Bronchial epithelial cell (primary cell): ENCODE results near the gene DUT. TPM values are rescaled to one million over a fixed set of nuclear protein-coding genes. Genes with fewer than 3 reads are reported as not detected.

Source experiments
- DNase-seq: peaks from one replicate; pipeline ENCODE4 v3.0.0-alpha.2; 2010; ENCODE audit warnings: low read depth
- FAIRE-seq: peaks from 2 replicates; lab custom pipeline; 2011; peaks lifted over from hg19 to GRCh38; lab: Jason Lieb, UNC
- H3K27me3 ChIP-seq: 2 replicates; pipeline ENCODE4 v1.5.1; 2011; ENCODE audit warnings: low read length; ENCODE audit not compliant: control insufficient read depth, insufficient read depth
- H3K36me3 ChIP-seq: 2 replicates; pipeline ENCODE4 v1.5.1; 2011; ENCODE audit warnings: low read length; ENCODE audit not compliant: control insufficient read depth, insufficient read depth
- H3K4me3 ChIP-seq: 2 replicates; pipeline ENCODE4 v1.5.1; 2011; ENCODE audit warnings: mild to moderate bottlenecking, low read depth, low read length, control low read depth
- total RNA-seq: library from RNA; depleted of rRNA; stranded (reverse); fragments of >200 nt; gene quantifications from 2 replicates; pipeline ENCODE4 v1.2.1, GENCODE V29; 2014
- TF ChIP-seq, protein P1 (sequence below): IDR thresholded peaks from 2 replicates; pipeline ENCODE4 v1.5.1; 2011; ENCODE audit warnings: mild to moderate bottlenecking, moderate library complexity, low read length, control low read depth, inconsistent platforms; ENCODE audit not compliant: insufficient read depth, severe bottlenecking

The DUT gene
- total RNA-seq, 1 donor from 2014 or later: 30.8 TPM

DNA sequence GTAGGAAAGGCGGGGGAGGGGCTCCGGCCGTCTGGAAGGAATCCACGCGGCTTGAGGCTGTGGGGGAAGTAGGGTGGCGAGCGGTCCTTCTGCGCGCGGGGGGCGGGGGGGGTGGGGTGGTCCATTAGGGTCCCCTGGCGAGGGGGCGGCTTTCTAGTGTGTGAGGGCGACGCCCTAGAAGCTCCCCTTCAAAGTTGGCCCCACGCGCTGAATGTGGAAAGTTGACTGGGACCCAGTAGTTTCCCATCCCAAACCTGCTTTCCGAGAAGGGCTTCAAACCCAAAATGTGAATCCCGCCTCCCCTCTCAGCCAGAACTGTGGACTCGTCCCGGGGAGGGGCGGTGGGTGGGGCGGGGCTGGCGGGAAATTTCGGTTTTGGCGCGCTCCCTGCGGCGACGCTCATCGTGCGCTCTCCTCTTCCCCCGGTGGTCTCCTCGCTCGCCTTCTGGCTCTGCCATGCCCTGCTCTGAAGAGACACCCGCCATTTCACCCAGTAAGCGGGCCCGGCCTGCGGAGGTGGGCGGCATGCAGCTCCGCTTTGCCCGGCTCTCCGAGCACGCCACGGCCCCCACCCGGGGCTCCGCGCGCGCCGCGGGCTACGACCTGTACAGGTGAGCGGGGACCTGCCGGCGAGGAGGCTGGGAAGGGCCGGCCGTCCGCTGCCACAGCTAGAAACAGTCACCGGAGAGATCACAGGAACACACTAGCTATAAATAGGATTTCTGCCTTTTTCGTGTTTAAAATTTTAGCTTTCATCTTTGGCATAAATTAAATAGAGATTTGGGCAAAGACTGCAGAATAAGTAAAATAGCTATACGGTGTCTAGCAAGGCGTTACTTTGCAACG lies 790 bp downstream of the DUT start:
- no peak for DNase-seq
- TF ChIP-seq, protein P1, sequence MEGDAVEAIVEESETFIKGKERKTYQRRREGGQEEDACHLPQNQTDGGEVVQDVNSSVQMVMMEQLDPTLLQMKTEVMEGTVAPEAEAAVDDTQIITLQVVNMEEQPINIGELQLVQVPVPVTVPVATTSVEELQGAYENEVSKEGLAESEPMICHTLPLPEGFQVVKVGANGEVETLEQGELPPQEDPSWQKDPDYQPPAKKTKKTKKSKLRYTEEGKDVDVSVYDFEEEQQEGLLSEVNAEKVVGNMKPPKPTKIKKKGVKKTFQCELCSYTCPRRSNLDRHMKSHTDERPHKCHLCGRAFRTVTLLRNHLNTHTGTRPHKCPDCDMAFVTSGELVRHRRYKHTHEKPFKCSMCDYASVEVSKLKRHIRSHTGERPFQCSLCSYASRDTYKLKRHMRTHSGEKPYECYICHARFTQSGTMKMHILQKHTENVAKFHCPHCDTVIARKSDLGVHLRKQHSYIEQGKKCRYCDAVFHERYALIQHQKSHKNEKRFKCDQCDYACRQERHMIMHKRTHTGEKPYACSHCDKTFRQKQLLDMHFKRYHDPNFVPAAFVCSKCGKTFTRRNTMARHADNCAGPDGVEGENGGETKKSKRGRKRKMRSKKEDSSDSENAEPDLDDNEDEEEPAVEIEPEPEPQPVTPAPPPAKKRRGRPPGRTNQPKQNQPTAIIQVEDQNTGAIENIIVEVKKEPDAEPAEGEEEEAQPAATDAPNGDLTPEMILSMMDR: no peak
- H3K36me3 ChIP-seq: peaks cover 7% of the 10 kb centered on the region

DNA sequence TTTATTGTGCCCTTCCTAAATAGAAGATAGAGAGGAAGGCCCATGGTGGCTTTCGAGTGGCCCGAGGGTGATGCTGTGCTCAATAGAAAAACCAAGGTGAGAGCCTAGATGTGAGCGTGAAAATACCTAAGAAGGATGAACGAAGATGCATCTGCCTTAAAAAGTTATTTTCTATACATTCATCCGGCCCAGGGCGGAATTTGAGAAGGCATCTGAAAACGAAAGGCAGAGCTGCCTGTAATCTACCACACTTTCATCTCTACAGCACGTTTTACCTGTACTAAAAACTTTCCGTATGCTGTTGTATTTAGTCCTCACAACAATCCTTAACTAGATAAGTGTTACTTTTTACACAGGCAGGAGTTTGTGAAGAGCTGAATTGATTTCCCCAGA lies 1.4 kb downstream of the DUT start:
- Histone ChIP-seq H3K36me3 (peaks cover 7% of the 10 kb centered on the region), H3K27me3 (no peaks in the 10 kb centered on the region), H3K4me3 (peak overlapping the region; percentile 93)
- DNase-seq (no peak), FAIRE-seq (no peak)
- TF ChIP-seq, protein P1: no peak

More for the DNA sequence above, 790 bp downstream of the DUT start:
- no peaks in the 10 kb centered on the region for H3K27me3 ChIP-seq
- peak overlapping the region; percentile 93 for H3K4me3 ChIP-seq
- FAIRE-seq: no peak

DNA sequence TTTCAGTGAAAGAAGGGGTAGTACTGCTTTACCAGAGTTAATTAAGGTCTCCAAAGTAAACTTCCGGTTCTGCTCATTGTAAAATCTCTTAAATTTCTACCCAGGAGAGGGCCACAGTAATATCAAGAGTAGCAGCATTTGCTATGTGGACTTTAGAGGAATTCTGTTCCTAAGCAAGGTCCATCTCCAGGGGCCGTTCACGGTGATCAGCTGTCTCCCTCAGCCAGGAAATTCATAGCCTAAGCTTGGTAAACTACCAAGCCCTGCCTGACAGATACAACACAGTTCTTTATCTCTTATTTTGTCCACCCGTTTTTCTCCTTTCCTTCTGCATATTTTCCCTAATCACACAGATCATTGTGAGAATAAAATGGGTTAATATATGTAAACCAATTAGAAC lies 2.3 kb downstream of the DUT start:
- TF ChIP-seq, protein P1: no peak
- FAIRE-seq (no peak), DNase-seq (no peak)
- peaks cover 7% of the 10 kb centered on the region for H3K36me3 ChIP-seq
- H3K27me3 ChIP-seq: no peaks in the 10 kb centered on the region
- no peak overlapping the region for H3K4me3 ChIP-seq

DNA sequence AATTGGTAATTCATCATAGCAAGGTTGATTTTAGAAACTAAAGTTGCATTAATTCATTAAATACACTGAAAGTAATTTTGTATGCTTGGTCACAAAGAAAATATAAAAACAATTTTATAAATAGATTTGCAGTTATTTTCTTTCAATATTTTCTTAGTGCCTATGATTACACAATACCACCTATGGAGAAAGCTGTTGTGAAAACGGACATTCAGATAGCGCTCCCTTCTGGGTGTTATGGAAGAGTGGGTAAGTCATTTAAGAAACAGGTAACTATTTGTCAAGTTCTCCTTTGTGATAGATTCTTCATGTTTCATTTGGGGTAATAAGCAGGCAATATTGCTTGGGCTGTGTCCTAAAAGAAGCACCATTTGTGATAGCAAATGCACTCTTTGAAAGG lies 3.0 kb downstream of the DUT start:
- H3K36me3 ChIP-seq: peaks cover 7% of the 10 kb centered on the region
- H3K4me3 ChIP-seq: no peak overlapping the region
- TF ChIP-seq, protein P1: no peak
- DNase-seq: no peak
- FAIRE-seq: no peak
- no peaks in the 10 kb centered on the region for H3K27me3 ChIP-seq

DNA sequence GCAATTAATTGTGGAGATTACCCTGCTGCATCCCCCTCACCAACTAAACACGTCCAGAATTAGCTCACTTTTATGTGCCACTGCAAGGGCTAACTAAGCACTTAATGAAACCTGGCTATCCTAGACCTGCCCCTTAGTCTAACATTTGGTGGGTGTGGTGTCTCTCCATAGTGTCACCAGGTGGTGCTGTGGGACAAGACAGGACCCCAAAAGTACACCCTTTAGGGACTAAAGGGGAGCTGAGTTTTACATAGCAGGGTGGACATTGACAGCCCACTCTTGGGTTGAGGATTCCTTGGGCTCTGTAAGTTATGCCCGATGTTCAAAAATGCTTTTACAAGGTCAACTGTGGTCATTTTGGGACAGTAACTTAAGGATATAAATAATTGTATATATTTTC lies 5.7 kb downstream of the DUT start:
- no peak for DNase-seq

More for the DNA sequence above, 5.7 kb downstream of the DUT start:
- TF ChIP-seq, protein P1: no peak
- no peak overlapping the region for H3K4me3 ChIP-seq
- FAIRE-seq: peak; percentile 7
- H3K27me3 ChIP-seq: no peaks in the 10 kb centered on the region
- H3K36me3 ChIP-seq: peaks cover 7% of the 10 kb centered on the region
